Cardiac fibroblast (primary cell): Measurements from ENCODE around the gene RAD18.

Experiments used
- DNase-seq, 2 donors: peaks; one replicate each; pipeline versions ENCODE4 v3.0.0 to v3.0.0-alpha.2; 2010; ENCODE audit warnings: low read depth in 2 of 2
- H3K4me3 ChIP-seq, 2 donors: replicated peaks in 1 of 2; 1 replicate in 1 of 2; 2 replicates in 1 of 2; pipeline ENCODE4 v1.5.1; 2011; ENCODE audit warnings: low read depth in 2 of 2, low read length in 2 of 2, mild to moderate bottlenecking in 2 of 2, moderate library complexity in 1 of 2
- TF ChIP-seq, protein P1 (sequence below): IDR thresholded peaks from one replicate; pipeline ENCODE4 v1.5.1; 2011; ENCODE audit warnings: low read depth, mild to moderate bottlenecking, low read length, inconsistent platforms

The RAD18 gene, protein sequence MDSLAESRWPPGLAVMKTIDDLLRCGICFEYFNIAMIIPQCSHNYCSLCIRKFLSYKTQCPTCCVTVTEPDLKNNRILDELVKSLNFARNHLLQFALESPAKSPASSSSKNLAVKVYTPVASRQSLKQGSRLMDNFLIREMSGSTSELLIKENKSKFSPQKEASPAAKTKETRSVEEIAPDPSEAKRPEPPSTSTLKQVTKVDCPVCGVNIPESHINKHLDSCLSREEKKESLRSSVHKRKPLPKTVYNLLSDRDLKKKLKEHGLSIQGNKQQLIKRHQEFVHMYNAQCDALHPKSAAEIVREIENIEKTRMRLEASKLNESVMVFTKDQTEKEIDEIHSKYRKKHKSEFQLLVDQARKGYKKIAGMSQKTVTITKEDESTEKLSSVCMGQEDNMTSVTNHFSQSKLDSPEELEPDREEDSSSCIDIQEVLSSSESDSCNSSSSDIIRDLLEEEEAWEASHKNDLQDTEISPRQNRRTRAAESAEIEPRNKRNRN

DNA sequence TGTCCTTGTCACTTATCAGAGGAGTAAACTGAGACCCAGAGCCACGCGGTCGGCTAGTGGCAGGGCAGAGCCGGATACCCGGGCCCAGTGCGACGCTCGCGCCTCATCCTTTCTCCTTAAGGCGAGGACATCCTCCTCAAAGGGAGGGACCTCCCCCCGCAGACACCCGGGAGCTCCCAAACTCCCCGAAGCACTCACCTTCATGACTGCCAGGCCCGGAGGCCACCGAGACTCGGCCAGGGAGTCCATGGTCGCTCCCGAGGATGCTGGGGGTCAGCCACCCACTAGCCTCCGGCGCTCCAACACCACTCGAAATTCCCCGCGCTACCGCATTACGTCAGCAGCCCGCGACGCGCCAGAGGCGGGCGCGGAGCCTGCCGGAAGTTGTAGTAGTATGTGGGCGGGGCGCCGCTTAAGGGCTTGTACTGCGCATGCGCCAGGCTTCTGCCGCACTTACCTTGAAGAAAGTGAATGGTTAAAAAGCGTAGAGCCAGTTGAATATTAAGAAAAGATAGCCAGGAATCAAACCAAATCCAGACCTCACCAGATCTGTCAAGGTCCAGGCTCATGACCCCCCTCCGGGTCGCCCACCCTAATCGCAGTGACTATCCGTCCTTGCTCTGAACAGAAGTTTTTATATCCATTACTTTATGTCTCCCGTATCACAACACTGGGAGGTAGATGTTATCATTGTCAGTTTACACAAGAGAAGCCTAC, at the start of gene RAD18:
TSS of gene RAD18 (minus strand) at position 336 of the 717 bp plus-strand sequence. CDS start at position 249, 87 bp downstream.
- TF ChIP-seq, protein P1, sequence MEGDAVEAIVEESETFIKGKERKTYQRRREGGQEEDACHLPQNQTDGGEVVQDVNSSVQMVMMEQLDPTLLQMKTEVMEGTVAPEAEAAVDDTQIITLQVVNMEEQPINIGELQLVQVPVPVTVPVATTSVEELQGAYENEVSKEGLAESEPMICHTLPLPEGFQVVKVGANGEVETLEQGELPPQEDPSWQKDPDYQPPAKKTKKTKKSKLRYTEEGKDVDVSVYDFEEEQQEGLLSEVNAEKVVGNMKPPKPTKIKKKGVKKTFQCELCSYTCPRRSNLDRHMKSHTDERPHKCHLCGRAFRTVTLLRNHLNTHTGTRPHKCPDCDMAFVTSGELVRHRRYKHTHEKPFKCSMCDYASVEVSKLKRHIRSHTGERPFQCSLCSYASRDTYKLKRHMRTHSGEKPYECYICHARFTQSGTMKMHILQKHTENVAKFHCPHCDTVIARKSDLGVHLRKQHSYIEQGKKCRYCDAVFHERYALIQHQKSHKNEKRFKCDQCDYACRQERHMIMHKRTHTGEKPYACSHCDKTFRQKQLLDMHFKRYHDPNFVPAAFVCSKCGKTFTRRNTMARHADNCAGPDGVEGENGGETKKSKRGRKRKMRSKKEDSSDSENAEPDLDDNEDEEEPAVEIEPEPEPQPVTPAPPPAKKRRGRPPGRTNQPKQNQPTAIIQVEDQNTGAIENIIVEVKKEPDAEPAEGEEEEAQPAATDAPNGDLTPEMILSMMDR, result no peak
- H3K4me3 ChIP-seq, result peak within 1 kb of the TSS; percentile 78 to 86
- peak; percentile 91 to 92 for DNase-seq

DNA sequence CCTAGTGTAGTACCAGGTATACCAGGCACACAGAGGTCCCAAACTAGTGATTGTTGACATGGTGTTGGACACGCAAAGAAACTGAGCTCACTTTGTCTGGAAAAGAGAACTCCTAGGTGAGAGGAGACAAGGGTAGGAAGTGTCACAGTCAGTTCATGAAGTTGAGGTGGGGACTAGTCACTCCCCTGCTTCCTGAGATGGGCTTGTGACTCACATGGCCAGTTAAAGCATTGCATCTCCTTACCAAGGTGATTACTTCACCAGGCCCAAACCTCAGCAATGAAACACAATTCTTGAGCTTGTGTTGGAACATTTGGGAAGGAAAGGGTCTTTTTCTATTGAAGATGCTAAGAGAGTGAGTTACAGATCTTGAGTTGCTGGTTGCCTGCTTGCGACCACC, 49.2 kb upstream of the RAD18 start:
- no peak overlapping the region for H3K4me3 ChIP-seq
- DNase-seq, result no peak
- TF ChIP-seq, protein P1, result no peak

DNA sequence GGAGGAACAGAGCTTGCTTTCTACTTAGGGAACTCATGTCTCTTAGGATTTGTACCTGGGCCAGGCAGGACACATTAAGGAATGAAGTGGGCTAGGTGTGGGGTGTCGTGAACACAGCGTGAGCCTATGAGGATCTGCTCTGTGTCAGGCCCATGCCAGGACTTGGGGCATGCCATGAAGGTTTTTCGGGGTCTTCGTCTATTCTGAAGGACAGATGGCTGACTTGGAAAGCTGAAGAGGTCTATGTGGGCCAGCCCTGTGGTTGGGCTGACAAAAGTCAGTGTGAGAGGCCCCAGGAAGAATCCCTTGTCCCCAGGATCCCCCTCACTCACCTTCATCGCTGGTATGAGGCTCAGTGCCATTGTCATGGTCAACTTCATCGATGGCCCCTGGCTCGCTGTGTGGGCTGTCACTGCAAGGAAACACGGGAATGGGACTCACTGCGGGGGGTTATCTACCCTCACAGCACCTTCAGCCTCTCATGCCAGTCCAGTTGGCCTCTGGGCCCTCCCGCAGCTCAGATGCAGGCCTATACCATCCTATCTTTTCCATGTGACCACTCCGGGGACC, 46.8 kb upstream of the RAD18 start:
- no peak for DNase-seq
- TF ChIP-seq, protein P1, result no peak
- no peak overlapping the region for H3K4me3 ChIP-seq

DNA sequence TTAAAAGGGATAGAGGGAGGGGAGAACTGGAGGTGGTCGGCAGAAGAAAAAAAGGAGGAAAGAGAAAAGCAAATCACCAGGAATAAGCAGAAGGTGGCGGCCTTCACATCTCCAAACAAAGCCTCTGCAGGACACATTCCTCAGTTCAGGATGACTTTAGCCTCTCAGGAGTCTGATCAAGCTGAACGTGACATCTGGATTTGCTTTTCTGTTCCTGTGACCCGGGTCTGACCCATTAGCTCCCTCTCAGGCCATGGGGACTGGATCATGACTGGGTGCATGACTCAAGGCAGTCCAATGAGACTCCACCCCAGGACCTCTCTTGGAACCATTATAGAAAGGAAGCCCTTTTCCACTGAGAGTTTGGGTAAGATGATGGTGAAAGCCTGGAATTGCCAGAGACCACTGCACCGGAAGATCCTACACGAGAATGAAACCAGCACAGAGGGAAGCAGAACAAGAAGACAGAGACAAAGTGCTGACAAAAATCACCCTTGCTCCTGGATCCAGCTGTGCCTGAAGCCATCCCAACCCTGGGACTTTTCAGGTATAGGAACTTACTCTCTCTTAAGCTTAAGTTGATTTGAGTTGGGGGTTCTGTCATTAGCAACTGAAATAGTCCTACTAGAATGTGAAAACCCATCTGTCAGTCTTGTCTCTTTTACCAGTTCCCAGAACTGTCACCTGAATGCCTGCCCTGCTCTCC, 45.4 kb upstream of the RAD18 start:
- DNase-seq, result peak in 1 of 2 donors; percentile 36
- TF ChIP-seq, protein P1, result no peak
- no peak overlapping the region for H3K4me3 ChIP-seq

DNA sequence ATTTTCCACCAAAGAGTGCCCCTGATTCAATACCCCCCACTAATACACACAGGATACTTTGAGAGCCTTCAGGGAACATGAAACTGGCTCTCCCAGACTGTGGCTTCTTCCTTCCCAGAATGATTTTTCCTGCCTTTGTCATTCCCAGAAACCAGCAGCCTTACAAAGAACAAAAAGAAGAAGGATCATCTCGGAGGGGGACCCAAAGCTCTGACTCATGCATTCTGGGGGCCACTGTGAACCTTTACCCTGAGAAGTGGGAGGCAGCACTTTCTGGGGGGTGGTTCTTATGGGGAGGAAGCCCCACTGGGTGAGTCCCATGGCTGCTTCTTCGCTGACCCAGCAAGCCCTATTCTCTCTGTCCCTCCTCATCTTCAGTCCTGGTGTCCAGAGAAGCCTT, 44.7 kb upstream of the RAD18 start:
- H3K4me3 ChIP-seq, result no peak overlapping the region
- DNase-seq, result no peak
- TF ChIP-seq, protein P1, result no peak

DNA sequence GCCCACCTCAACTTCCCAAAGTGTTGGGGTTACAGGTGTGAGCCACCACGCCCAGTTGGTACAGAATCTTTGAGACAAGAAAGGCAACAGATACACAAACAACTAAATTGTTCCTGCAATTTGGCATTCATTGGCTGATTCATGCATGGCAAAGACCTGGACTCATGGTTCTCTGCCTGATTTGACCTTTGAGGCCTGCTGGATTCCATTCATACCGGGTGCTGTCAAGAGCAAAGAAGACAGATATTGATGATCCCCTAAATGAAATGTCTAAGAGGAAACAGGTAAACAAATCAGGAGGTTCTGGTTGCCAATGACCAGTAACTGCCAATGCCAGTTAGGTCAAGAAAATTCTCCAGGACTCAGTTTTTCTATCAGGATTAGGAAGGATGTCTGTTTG, 43.9 kb upstream of the RAD18 start:
- DNase-seq, result no peak
- no peak overlapping the region for H3K4me3 ChIP-seq
- TF ChIP-seq, protein P1, result no peak
